Endothelial cell of umbilical vein (primary cell): ENCODE results near the gene OTUD1. TPM values are rescaled to one million over a fixed set of nuclear protein-coding genes. Genes with fewer than 3 reads are reported as not detected.

Source experiments
- BruUV-seq: library from RNA; stranded (reverse); fragments of 400-500 nt; replicated peaks from 2 replicates; lab custom pipeline; 2021; lab: Mats Ljungman, UMichigan
- CTCF ChIA-PET: fragments of 300-600, 350-600 bp; sonication (Branson Sonifier 250); formaldehyde crosslinking; loops from one replicate; lab custom pipeline; 2021; ENCODE audit warnings: antibody characterized with exemption, inconsistent platforms; lab: Charles Lee
- POLR2A ChIA-PET: fragments of 300-600, 350-600 bp; sonication (Branson Sonifier 250); formaldehyde crosslinking; loops from one replicate; lab custom pipeline; 2021; ENCODE audit warnings: antibody characterized with exemption, inconsistent platforms; lab: Charles Lee
- DNase-seq: peaks from one replicate; pipeline ENCODE4 v3.0.0-alpha.2; 2011; ENCODE audit warnings: low read depth, low spot score
- FAIRE-seq: peaks from 2 replicates; lab custom pipeline; 2011; peaks lifted over from hg19 to GRCh38; lab: Jason Lieb, UNC
- H2AFZ ChIP-seq: 2 replicates; pipeline ENCODE4 v1.6.0; 2012; ENCODE audit warnings: low read depth, low read length, control low read depth, inconsistent platforms
- H3K27ac ChIP-seq: 2 replicates; pipeline ENCODE4 v1.5.1; 2011; ENCODE audit warnings: low read depth, mild to moderate bottlenecking, control low read depth, low read length, moderate library complexity; ENCODE audit not compliant: insufficient read depth
- H3K27me3 ChIP-seq, 2 experiments: 2 replicates each; pipeline versions ENCODE4 v1.6.0 to v1.6.1; 2011; ENCODE audit warnings: low read length in 2 of 2, mixed read lengths in 1 of 2; ENCODE audit not compliant: control insufficient read depth in 2 of 2, insufficient read depth in 2 of 2
- H3K36me3 ChIP-seq, 2 experiments: 2 replicates in 1 of 2; 3 replicates in 1 of 2; pipeline ENCODE4 v1.5.1; 2011; ENCODE audit warnings: low read length in 2 of 2, mild to moderate bottlenecking in 1 of 2, moderate library complexity in 1 of 2; ENCODE audit not compliant: control insufficient read depth in 2 of 2, insufficient read depth in 2 of 2; ENCODE audit errors: extremely low read depth in 1 of 2
- H3K4me1 ChIP-seq: 3 replicates; pipeline ENCODE4 v1.5.1; 2011; ENCODE audit warnings: mild to moderate bottlenecking, low read length; ENCODE audit not compliant: control insufficient read depth, insufficient read depth; ENCODE audit errors: extremely low read depth
- H3K4me2 ChIP-seq: 2 replicates; pipeline ENCODE4 v1.6.1; 2011; ENCODE audit warnings: low read length, control low read depth, mixed read lengths; ENCODE audit not compliant: insufficient read depth
- H3K4me3 ChIP-seq, 3 experiments: fragments of 200-600 bp in 1 of 3; sonication (generic), shearing (Covaris generic) in 1 of 3; replicated peaks in 1 of 3; 2 replicates each; pipeline ENCODE4 v1.5.1; 2011 to 2016; ENCODE audit warnings: control low read depth in 3 of 3, low read length in 3 of 3, mild to moderate bottlenecking in 2 of 3, inconsistent platforms in 1 of 3, low read depth in 1 of 3, moderate library complexity in 1 of 3; ENCODE audit not compliant: insufficient read depth in 1 of 3
- H3K79me2 ChIP-seq: 2 replicates; pipeline ENCODE4 v1.6.0; 2012; ENCODE audit warnings: low read length, inconsistent platforms; ENCODE audit not compliant: control insufficient read depth, insufficient read depth
- H3K9ac ChIP-seq: replicated peaks from 2 replicates; pipeline ENCODE3; 2011; ENCODE audit warnings: low read length, control low read depth; ENCODE audit not compliant: insufficient read depth; ENCODE audit errors: extremely low read depth
- H3K9me1 ChIP-seq: replicated peaks from 3 replicates; pipeline ENCODE4 v1.6.0; 2011; ENCODE audit warnings: mild to moderate bottlenecking, low read length; ENCODE audit not compliant: control insufficient read depth, insufficient read depth; ENCODE audit errors: extremely low read depth
- H3K9me3 ChIP-seq: replicated peaks from 2 replicates; pipeline ENCODE4 v1.5.1; 2012; ENCODE audit warnings: low read length, inconsistent platforms; ENCODE audit not compliant: control insufficient read depth, insufficient read depth
- H4K20me1 ChIP-seq: replicated peaks from 2 replicates; pipeline ENCODE3; 2011; ENCODE audit warnings: mild to moderate bottlenecking, low read length; ENCODE audit not compliant: control insufficient read depth, insufficient read depth; ENCODE audit errors: extremely low read depth
- CTCF ChIP-seq, 2 donors: IDR thresholded peaks; 1 replicate in 1 of 2; 2 replicates in 1 of 2; pipeline ENCODE4 v1.5.1; 2011; ENCODE audit warnings: low read length in 2 of 2, mild to moderate bottlenecking in 2 of 2, moderate library complexity in 2 of 2, control low read depth in 1 of 2, inconsistent platforms in 1 of 2, low read depth in 1 of 2; ENCODE audit not compliant: insufficient read depth in 1 of 2; ENCODE audit errors: extremely low read depth in 1 of 2
- EZH2 ChIP-seq: IDR thresholded peaks from 2 replicates; pipeline ENCODE4 v1.6.1; 2012; ENCODE audit warnings: borderline replicate concordance, low read depth, mild to moderate bottlenecking, moderate library complexity, low read length, inconsistent platforms; ENCODE audit not compliant: severe bottlenecking
- GATA2 ChIP-seq: IDR thresholded peaks from 2 replicates; pipeline ENCODE4 v1.7.0; 2011; ENCODE audit warnings: low read depth, mild to moderate bottlenecking, moderate library complexity, mixed read lengths, low read length; ENCODE audit not compliant: insufficient read length, insufficient read depth
- POLR2A ChIP-seq: IDR thresholded peaks from 2 replicates; pipeline ENCODE4 v1.6.1; 2012; ENCODE audit warnings: low read depth, mild to moderate bottlenecking, control low read depth, low read length
- POLR2AphosphoS5 ChIP-seq: IDR thresholded peaks from 2 replicates; pipeline ENCODE4 v1.6.1; 2012; ENCODE audit warnings: low read depth, mild to moderate bottlenecking, control low read depth, low read length, moderate library complexity; ENCODE audit not compliant: insufficient read depth
- dilution Hi-C: fragments of 300-500 bp; cut with MboI; formaldehyde crosslinking; loops from one replicate; pipeline ENCODE4 v1.15.0; 2019; ENCODE audit warnings: low sequenced_read_pairs; ENCODE audit not compliant: extremely low pct_ligation_motif_present
- intact Hi-C: fragments of 100-400 bp; cut with micrococcal nuclease; formaldehyde crosslinking; loops from one replicate; pipeline ENCODE4 v1.10.0; 2022
- polyA plus RNA-seq, 4 experiments: library from polyadenylated mRNA; depleted of rRNA in 3 of 4; stranded (reverse) in 3 of 4; unstranded in 1 of 4; fragments of >200 nt; gene quantifications; 2 replicates each; pipeline versions ENCODE4 v1.2.1 to v1.2.3, GENCODE V29; 2011 to 2012; ENCODE audit warnings: missing spikeins in 1 of 4
- total RNA-seq: library from RNA; stranded (reverse); gene quantifications from 2 replicates; pipeline ENCODE4 v1.2.3, GENCODE V29; 2021

The OTUD1 gene
- total and polyA plus RNA-seq, 2 donors (not counting 3 experiments of a cell fraction or from before 2014, with no cell fraction given): 2.2 to 4.8 TPM

- CTCF ChIA-PET: no interaction called here
- dilution Hi-C loops: no loop called here
Measured at GRCh38 chr10:23469596-23470237, 30.8 kb downstream of the OTUD1 start.

More at GRCh38 chr10:23469596-23470237, 30.8 kb downstream of the OTUD1 start:
- H3K27ac ChIP-seq: no peak overlapping the region
- H4K20me1 ChIP-seq: no peaks in the 10 kb centered on the region
- POLR2A ChIA-PET: no interaction called here
- no peak for FAIRE-seq
- no peak for TF ChIP-seq GATA2
- TF ChIP-seq EZH2: no peak
- no peak for TF ChIP-seq POLR2A
- TF ChIP-seq POLR2AphosphoS5: no peak
- TF ChIP-seq CTCF (IDR thresholded peaks at IDR 0.05; ENCODE audit: extremely low read depth in 1 of 2, insufficient read depth in 1 of 2, low read depth in 1 of 2, low read length in 2 of 2): no peak
- no peaks in the 10 kb centered on the region for H3K9me3 ChIP-seq
- no peaks in the 10 kb centered on the region for H3K27me3 ChIP-seq
- H3K4me2 ChIP-seq: no peak overlapping the region
- intact Hi-C loops: no loop called here
- DNase-seq: no peak
- H3K4me1 ChIP-seq: no peaks in the 10 kb centered on the region
- H3K4me3 ChIP-seq: no peak overlapping the region
- no peak overlapping the region for H2AFZ ChIP-seq
- H3K9ac ChIP-seq: no peak overlapping the region
- no TSS peak for BruUV-seq
- H3K9me1 ChIP-seq: no peaks in the 10 kb centered on the region
- H3K36me3 ChIP-seq: no peaks in the 10 kb centered on the region
- H3K79me2 ChIP-seq: no peaks in the 10 kb centered on the region
